GM18858 (cell line): ENCODE measurements around the gene NEMP2.
"Not testable (repeated sequence)": the region's sequence is repeated elsewhere in the genome, so short reads cannot be mapped to it uniquely, and the experiment has no call there.

Source experiments
- ATAC-seq: cut with Tn5 transposase; IDR thresholded peaks from one replicate; pipeline ENCODE4 v1.9.1; 2021; ENCODE audit not compliant: unreplicated experiment

The NEMP2 gene

GRCh38 chr2:190527214-190527613 lies 7.3 kb downstream of the NEMP2 start:
- no peak for ATAC-seq

GRCh38 chr2:190526105-190526750 lies 8.3 kb downstream of the NEMP2 start:
- ATAC-seq = no peak

GRCh38 chr2:190524928-190525327 lies 9.6 kb downstream of the NEMP2 start:
- no peak for ATAC-seq

GRCh38 chr2:190519975-190520767 lies 14.4 kb downstream of the NEMP2 start:
- ATAC-seq = no peak

- no peak for ATAC-seq
Measured at GRCh38 chr2:190517468-190517867, 17.1 kb downstream of the NEMP2 start.

GRCh38 chr2:190515687-190516086 lies 18.8 kb downstream of the NEMP2 start:
- no peak for ATAC-seq

- no peak for ATAC-seq
Measured at GRCh38 chr2:190514676-190515075, 19.8 kb downstream of the NEMP2 start.

GRCh38 chr2:190513877-190514276 lies 20.6 kb downstream of the NEMP2 start:
- ATAC-seq = no peak

GRCh38 chr2:190512539-190513095 lies 21.9 kb downstream of the NEMP2 start:
- no peak for ATAC-seq

GRCh38 chr2:190511104-190511503 lies 23.4 kb downstream of the NEMP2 start:
- ATAC-seq = no peak

- ATAC-seq = not testable (repeated sequence)
Measured at GRCh38 chr2:190509895-190510294, 24.6 kb downstream of the NEMP2 start.

GRCh38 chr2:190507135-190507534 lies 27.4 kb downstream of the NEMP2 start:
- ATAC-seq = no peak

- no peak for ATAC-seq
Measured at GRCh38 chr2:190506666-190507065, 27.9 kb downstream of the NEMP2 start.

- no peak for ATAC-seq
Measured at GRCh38 chr2:190505696-190506095, 28.8 kb downstream of the NEMP2 start.

GRCh38 chr2:190504912-190505311 lies 29.6 kb downstream of the NEMP2 start:
- no peak for ATAC-seq

GRCh38 chr2:190503088-190503487 lies 31.4 kb downstream of the NEMP2 start:
- no peak for ATAC-seq

GRCh38 chr2:190501702-190502407 lies 32.7 kb downstream of the NEMP2 start:
- ATAC-seq = peak; percentile 39

- no peak for ATAC-seq
Measured at GRCh38 chr2:190501231-190501630, 33.3 kb downstream of the NEMP2 start.

- ATAC-seq = no peak
Measured at GRCh38 chr2:190500054-190500502, 34.4 kb downstream of the NEMP2 start.

GRCh38 chr2:190499273-190499672 lies 35.2 kb downstream of the NEMP2 start:
- no peak for ATAC-seq

- ATAC-seq = no peak
Measured at GRCh38 chr2:190497428-190497827, 37.1 kb downstream of the NEMP2 start.
